GM19397 (cell line): ENCODE data around the gene FES.
"Not testable (repeated sequence)": the region's sequence is repeated elsewhere in the genome, so short reads cannot be mapped to it uniquely, and the experiment has no call there.

ENCODE experiments used
- ATAC-seq: cut with Tn5 transposase; IDR thresholded peaks from one replicate; pipeline ENCODE4 v1.9.1; 2021; ENCODE audit warnings: mild to moderate bottlenecking, moderate library complexity; ENCODE audit not compliant: unreplicated experiment

FES gene

GRCh38 chr15:90890839-90891238 lies 6.5 kb downstream of the FES start:
- no peak for ATAC-seq

- ATAC-seq, result no peak
These were observed 7.1 kb downstream of the FES start for GRCh38 chr15:90891346-90891949.

- ATAC-seq, result no peak
These were observed 7.7 kb downstream of the FES start for GRCh38 chr15:90892023-90892422.

GRCh38 chr15:90892498-90893174 lies 8.3 kb downstream of the FES start:
- ATAC-seq, result no peak

GRCh38 chr15:90893175-90894090 lies 9.1 kb downstream of the FES start:
- no peak for ATAC-seq

GRCh38 chr15:90895571-90896117 lies 11.3 kb downstream of the FES start:
- no peak for ATAC-seq

- ATAC-seq, result not testable (repeated sequence)
These were observed 12.9 kb downstream of the FES start for GRCh38 chr15:90897131-90897655.

- no peak for ATAC-seq
These were observed 17.1 kb downstream of the FES start for GRCh38 chr15:90901175-90902039.

GRCh38 chr15:90902040-90902839 lies 17.9 kb downstream of the FES start:
- peak; percentile 70 for ATAC-seq

- peak; percentile 42 for ATAC-seq
These were observed 18.8 kb downstream of the FES start, which contains the start of gene MAN2A2 for GRCh38 chr15:90902840-90903732. TSS of gene MAN2A2 (plus strand) at chr15:90903302. CDS start at chr15:90904208, 906 bp downstream.

- ATAC-seq, result no peak
These were observed 19.6 kb downstream of the FES start for GRCh38 chr15:90903733-90904536.

GRCh38 chr15:90904746-90905145 lies 20.4 kb downstream of the FES start:
- ATAC-seq, result no peak

- ATAC-seq, result no peak
These were observed 21.2 kb downstream of the FES start for GRCh38 chr15:90905306-90906180.

- no peak for ATAC-seq
These were observed 22.0 kb downstream of the FES start for GRCh38 chr15:90906181-90906849.

GRCh38 chr15:90907051-90907660 lies 22.9 kb downstream of the FES start:
- no peak for ATAC-seq
